Retinal pigment epithelial cell (primary cell): ENCODE data around the gene RAP1GDS1.

Experiments
- DNase-seq: peaks from one replicate; pipeline ENCODE4 v3.0.0-alpha.2; 2010; ENCODE audit warnings: low read depth
- H3K4me3 ChIP-seq: 2 replicates; pipeline ENCODE4 v1.5.1; 2011; ENCODE audit warnings: mild to moderate bottlenecking, low read length, control low read depth, moderate library complexity
- TF ChIP-seq, protein P1 (sequence below): conservative IDR thresholded peaks from 2 replicates; pipeline ENCODE4 v1.5.1; 2011; ENCODE audit warnings: low read depth, low read length, control low read depth, inconsistent platforms

RAP1GDS1 gene

DNA sequence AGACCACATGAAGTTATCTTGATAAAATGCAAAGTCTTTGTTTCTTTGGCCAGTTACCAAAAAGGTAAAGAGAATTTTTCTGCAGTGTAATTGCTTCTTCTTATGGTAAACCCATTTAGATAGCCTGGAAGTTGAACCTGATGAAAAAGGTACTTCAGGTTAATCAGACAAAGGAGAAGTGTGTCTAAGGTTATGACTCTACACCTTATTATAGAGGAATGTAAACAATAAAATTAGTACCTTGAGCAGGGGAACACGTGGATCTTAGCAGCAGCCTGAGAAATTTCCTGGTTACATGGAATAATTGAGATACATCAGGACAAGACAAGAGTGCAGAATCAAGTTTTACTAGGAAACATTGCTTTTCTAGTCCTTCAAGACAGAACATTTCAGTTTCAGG lies 70.8 kb downstream of the RAP1GDS1 start:
- TF ChIP-seq, protein P1, sequence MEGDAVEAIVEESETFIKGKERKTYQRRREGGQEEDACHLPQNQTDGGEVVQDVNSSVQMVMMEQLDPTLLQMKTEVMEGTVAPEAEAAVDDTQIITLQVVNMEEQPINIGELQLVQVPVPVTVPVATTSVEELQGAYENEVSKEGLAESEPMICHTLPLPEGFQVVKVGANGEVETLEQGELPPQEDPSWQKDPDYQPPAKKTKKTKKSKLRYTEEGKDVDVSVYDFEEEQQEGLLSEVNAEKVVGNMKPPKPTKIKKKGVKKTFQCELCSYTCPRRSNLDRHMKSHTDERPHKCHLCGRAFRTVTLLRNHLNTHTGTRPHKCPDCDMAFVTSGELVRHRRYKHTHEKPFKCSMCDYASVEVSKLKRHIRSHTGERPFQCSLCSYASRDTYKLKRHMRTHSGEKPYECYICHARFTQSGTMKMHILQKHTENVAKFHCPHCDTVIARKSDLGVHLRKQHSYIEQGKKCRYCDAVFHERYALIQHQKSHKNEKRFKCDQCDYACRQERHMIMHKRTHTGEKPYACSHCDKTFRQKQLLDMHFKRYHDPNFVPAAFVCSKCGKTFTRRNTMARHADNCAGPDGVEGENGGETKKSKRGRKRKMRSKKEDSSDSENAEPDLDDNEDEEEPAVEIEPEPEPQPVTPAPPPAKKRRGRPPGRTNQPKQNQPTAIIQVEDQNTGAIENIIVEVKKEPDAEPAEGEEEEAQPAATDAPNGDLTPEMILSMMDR: no peak
- no peak overlapping the region for H3K4me3 ChIP-seq
- no peak for DNase-seq

DNA sequence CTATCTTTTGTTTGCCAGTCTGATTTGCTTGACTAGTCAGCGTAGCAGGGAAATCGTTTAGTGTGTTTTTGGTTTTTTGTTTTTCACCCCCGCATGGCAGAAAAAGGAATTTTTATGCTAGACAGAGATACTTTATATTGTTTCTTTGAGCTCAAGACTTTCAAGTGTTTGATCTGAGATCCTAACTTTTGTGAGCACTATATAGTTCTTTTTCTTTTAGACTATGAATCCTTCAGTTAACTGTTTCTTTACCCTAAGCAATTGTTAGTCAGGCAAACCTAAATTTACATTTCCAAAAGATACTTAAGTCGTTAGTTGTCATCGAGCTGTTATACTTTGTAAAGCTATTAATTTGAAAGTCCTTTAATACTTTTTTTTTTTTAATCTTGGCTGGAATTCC lies 73.3 kb downstream of the RAP1GDS1 start:
- no peak for DNase-seq
- no peak overlapping the region for H3K4me3 ChIP-seq
- TF ChIP-seq, protein P1: no peak

DNA sequence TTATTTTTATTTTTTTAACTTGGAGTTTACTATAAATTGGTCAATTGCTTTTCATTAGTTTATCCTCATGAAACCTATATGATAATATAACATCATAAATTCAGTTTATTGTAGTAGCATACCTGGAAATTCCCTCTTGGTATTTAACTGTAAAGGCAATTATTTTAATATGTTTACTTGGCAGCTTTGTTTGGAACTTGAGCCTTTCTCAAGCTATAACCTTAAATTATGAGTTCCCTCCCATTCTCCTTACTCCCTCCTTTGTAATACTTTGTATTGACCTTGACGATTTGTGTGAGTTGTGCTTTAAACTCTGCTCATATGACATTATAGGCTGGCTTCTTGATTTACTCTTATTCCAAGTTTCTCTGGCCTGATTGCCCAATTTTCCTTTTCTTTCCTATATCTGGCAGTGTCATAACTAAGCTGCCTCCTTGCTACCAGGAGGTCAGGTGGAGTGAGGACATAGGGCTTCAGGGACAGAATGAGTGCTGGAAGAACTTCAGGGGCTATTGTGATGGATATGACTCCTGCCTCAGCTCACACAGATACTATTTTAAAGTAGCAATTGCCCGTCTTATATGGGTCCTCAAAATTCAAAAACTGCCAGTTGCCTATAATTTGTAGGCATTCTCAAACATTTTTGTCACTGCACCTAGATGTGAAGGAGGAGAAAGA lies 77.7 kb downstream of the RAP1GDS1 start:
- H3K4me3 ChIP-seq: no peak overlapping the region
- TF ChIP-seq, protein P1: no peak
- no peak for DNase-seq

DNA sequence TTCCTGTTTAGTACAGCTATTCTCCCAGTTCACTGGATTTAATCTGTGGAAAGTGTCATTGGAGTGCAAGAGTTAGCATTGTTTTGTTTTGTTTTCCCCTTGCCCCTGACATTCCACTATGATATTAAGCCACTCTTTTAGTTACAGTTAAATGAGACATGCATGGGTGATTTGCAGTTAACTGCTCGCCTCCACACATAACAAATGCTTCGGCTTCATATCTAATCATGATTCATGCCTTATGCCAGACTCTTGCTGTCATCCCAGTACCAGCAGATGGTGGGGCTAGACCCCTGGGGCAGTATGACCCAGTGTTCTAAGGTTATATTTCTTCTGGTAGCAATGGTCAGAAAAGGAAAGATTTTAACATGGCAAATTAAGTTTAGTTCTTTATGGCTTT lies 80.1 kb downstream of the RAP1GDS1 start:
- TF ChIP-seq, protein P1: peak; percentile 5
- no peak overlapping the region for H3K4me3 ChIP-seq
- DNase-seq: peak; percentile 39

DNA sequence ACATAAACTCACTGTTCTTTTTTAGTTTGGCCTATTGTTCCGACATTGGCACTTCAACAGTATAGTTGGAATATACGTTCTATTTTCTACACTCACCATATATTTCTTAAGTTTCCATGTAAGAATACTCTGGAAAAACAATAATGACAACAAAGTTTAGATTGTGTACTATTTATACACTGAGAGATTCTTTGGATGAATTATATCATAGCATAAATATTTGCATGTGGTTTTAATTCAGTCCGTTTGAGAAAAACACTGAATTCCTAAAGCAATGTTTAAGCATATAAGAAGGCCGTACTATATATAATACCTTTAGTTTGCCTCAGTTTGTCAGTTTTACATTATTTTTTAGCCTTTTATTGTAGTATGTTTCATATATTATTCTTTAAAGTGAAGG lies 82.4 kb downstream of the RAP1GDS1 start:
- TF ChIP-seq, protein P1: no peak
- no peak for DNase-seq

DNA sequence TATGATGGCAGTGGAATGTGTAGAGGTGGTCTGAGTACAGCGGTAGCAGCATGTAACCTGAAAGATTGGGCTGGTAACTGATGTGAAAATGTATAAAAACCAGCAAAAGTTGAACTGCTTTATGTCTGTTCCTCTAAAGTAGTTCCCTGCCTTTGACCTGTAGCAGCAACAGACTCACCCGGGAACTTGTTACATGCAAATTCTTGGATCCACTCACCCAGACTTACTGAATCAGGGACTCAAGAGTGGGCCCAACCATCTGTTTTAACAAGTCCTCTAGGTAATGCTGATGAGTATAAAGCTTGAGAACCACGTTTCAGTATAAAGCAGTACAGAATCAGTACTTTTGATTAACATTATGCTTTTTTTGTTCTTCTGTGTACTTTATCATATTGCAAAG lies 84.7 kb downstream of the RAP1GDS1 start:
- DNase-seq: no peak
- no peak overlapping the region for H3K4me3 ChIP-seq
- TF ChIP-seq, protein P1: no peak

More for the DNA sequence above, 82.4 kb downstream of the RAP1GDS1 start:
- no peak overlapping the region for H3K4me3 ChIP-seq

DNA sequence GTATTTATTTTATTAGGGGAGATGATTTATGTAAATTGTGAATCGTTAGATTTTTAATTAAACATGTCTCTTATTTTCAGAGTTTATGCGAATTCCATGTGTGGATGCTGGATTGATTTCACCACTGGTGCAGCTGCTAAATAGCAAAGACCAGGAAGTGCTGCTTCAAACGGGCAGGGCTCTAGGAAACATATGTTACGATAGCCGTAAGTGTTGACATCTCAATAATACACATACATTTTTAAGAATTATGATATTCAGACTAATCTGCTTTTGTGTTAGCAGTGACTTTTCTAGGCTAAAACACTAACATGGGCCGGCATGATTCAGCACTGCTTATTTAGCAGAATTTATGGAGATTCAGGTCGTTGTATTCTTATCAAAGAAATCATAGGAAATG lies 91.2 kb downstream of the RAP1GDS1 start:
- TF ChIP-seq, protein P1: no peak
- DNase-seq: no peak
- H3K4me3 ChIP-seq: no peak overlapping the region
